HepG2 (cell line): Measurements from ENCODE around the gene PRSS53. TPM values are rescaled to one million over a fixed set of nuclear protein-coding genes. Genes with fewer than 3 reads are reported as not detected.

Source experiments
- ATAC-seq: fragments of 200-7000 bp; cut with Tn5 transposase; 3 replicates; pipeline ENCODE4 v1.9.1; 2020; ENCODE audit warnings: mild to moderate bottlenecking, moderate library complexity
- BruUV-seq: library from RNA; stranded (reverse); fragments of 400-500 nt; replicated peaks from 2 replicates; lab custom pipeline; 2021; lab: Mats Ljungman, UMichigan
- CTCF ChIA-PET: fragments of 300-600 bp; formaldehyde crosslinking; extraction: SDS; loops from one replicate; lab custom pipeline; 2021; ENCODE audit warnings: low total read pairs, inconsistent platforms, low intra/inter-chr PET ratio; lab: Yijun Ruan, JAX
- POLR2A ChIA-PET: fragments of 350-600 bp; sonication (Branson Sonifier 250); formaldehyde crosslinking; loops from one replicate; lab custom pipeline; 2020; ENCODE audit warnings: antibody characterized with exemption, inconsistent platforms; lab: Yijun Ruan, JAX
- DNase-seq: peaks from one replicate; pipeline ENCODE4 v3.0.0-alpha.2; 2015; ENCODE audit warnings: low spot score
- FAIRE-seq: peaks from 3 replicates; lab custom pipeline; 2011; peaks lifted over from hg19 to GRCh38; lab: Jason Lieb, UNC
- H2AFZ ChIP-seq: one replicate; pipeline ENCODE4 v1.6.1; 2011; ENCODE audit warnings: low read length, inconsistent platforms
- H3K27ac ChIP-seq: fragments of 300-600 bp; 3 replicates; pipeline ENCODE4 v1.8.0; 2011; ENCODE audit warnings: mixed run types, mild to moderate bottlenecking, mixed read lengths, low read length, inconsistent platforms; ENCODE audit not compliant: insufficient read depth; ENCODE audit errors: extremely low read length
- H3K27me3 ChIP-seq, 2 experiments: fragments of 200-600 bp in 1 of 2; 2 replicates in 1 of 2; 3 replicates in 1 of 2; pipeline versions ENCODE4 v1.6.0 to v1.8.0; 2011; ENCODE audit warnings: low read length in 2 of 2, mild to moderate bottlenecking in 2 of 2, moderate library complexity in 2 of 2, inconsistent platforms in 1 of 2; ENCODE audit not compliant: insufficient read depth in 2 of 2, control insufficient read depth in 1 of 2
- H3K36me3 ChIP-seq, 2 experiments: fragments of 200-600 bp in 1 of 2; replicated peaks in 1 of 2; 2 replicates in 1 of 2; 3 replicates in 1 of 2; pipeline versions ENCODE4 v1.5.1 to v1.8.0; 2011; ENCODE audit warnings: low read length in 2 of 2, inconsistent platforms in 1 of 2; ENCODE audit not compliant: insufficient read depth in 2 of 2, control insufficient read depth in 1 of 2
- H3K4me1 ChIP-seq: 2 replicates; pipeline ENCODE4 v1.5.1; 2012; ENCODE audit warnings: low read length, inconsistent platforms; ENCODE audit not compliant: insufficient read depth
- H3K4me2 ChIP-seq: 2 replicates; pipeline ENCODE4 v1.6.0; 2011; ENCODE audit warnings: low read depth, low read length, inconsistent platforms
- H3K4me3 ChIP-seq, 3 experiments: fragments of 200-600 bp in 1 of 3; sonication (generic), shearing (Covaris generic) in 1 of 3; replicated peaks in 1 of 3; 2 replicates each; pipeline ENCODE4 v1.5.1; 2011 to 2016; ENCODE audit warnings: low read length in 3 of 3, inconsistent platforms in 2 of 3, low read depth in 2 of 3, mild to moderate bottlenecking in 2 of 3, control low read depth in 1 of 3, mixed read lengths in 1 of 3; ENCODE audit not compliant: insufficient read depth in 1 of 3
- H3K79me2 ChIP-seq: one replicate; pipeline ENCODE4 v1.6.1; 2011; ENCODE audit warnings: low read length, inconsistent platforms; ENCODE audit not compliant: insufficient read depth
- H3K9ac ChIP-seq: 2 replicates; pipeline ENCODE4 v1.6.0; 2011; ENCODE audit warnings: mild to moderate bottlenecking, low read depth, low read length, inconsistent platforms; ENCODE audit not compliant: insufficient read depth
- H3K9me3 ChIP-seq: 2 replicates; pipeline ENCODE4 v1.5.1; 2012; ENCODE audit warnings: mild to moderate bottlenecking, low read length
- H4K20me1 ChIP-seq: 2 replicates; pipeline ENCODE4 v1.6.0; 2011; ENCODE audit warnings: inconsistent platforms, mild to moderate bottlenecking, low read length, moderate library complexity; ENCODE audit not compliant: insufficient read depth
- ARNT ChIP-seq: fragments of 450-650 bp; IDR thresholded peaks from 2 replicates; pipeline ENCODE4 v1.6.1; 2017
- ETV6 ChIP-seq: sonication (generic); formaldehyde crosslinking; conservative IDR thresholded peaks from 2 replicates; pipeline ENCODE4 v1.4.0; 2020; ENCODE audit warnings: missing genetic modification reagents
- HMG20A ChIP-seq: IDR thresholded peaks from 2 replicates; pipeline ENCODE4 v1.6.1; 2016; ENCODE audit warnings: borderline replicate concordance
- NR2F2 ChIP-seq: IDR thresholded peaks from 2 replicates; pipeline ENCODE4 v1.6.1; 2012; ENCODE audit warnings: low read depth, inconsistent platforms, borderline replicate concordance
- ZNF263 ChIP-seq: sonication (generic); formaldehyde crosslinking; IDR thresholded peaks from 2 replicates; pipeline ENCODE4 v1.4.0; 2020; ENCODE audit warnings: missing genetic modification reagents
- ZSCAN9 ChIP-seq: IDR thresholded peaks from 2 replicates; pipeline ENCODE4 v1.6.1; 2016; ENCODE audit warnings: borderline replicate concordance
- WGBS: methylation state at CpG from one replicate; pipeline ENCODE4 v1.1.6; 2017; ENCODE audit warnings: low lambda C conversion rate; 5-methylcytosine and 5-hydroxymethylcytosine counted together
- in situ Hi-C: cut with HindIII; loops from 2 replicates; pipeline ENCODE4 v1.10.0; 2017; ENCODE audit warnings: low pct_unique_long_range_greater_than_20kb; ENCODE audit not compliant: extremely low pct_ligation_motif_present
- intact Hi-C: fragments of 100-400 bp; cut with micrococcal nuclease; formaldehyde crosslinking; loops from one replicate; pipeline ENCODE4 v1.10.0; 2022; ENCODE audit not compliant: unreplicated experiment
- polyA plus RNA-seq, 8 experiments: library from polyadenylated mRNA; depleted of rRNA in 3 of 8; stranded (reverse) in 7 of 8; unstranded in 1 of 8; fragments of >200 nt; fragmentation: Illumina TruSeq in 4 of 8; extraction: Trizol in 4 of 8; gene quantifications; 2 replicates each; pipeline versions ENCODE4 v1.2.1 to v1.2.3, GENCODE V29; 2011 to 2016; ENCODE audit warnings: low read depth in 4 of 8, missing spikeins in 1 of 8, mixed read lengths in 1 of 8; ENCODE audit not compliant: insufficient read depth in 1 of 8
- total RNA-seq, 5 experiments: library from RNA; depleted of rRNA; stranded (reverse); fragments of >200 nt; fragmentation: Illumina TruSeq; extraction: Trizol; gene quantifications; 2 replicates each; pipeline ENCODE4 v1.2.3, GENCODE V29; 2016; ENCODE audit warnings: low read depth in 1 of 5
- TF ChIP-seq, protein P1 (sequence below): sonication (generic); formaldehyde crosslinking; IDR thresholded peaks from 2 replicates; pipeline ENCODE4 v1.4.0; 2020; ENCODE audit warnings: mild to moderate bottlenecking, missing genetic modification reagents

Gene PRSS53
- total and polyA plus RNA-seq, 2 of the 13 experiments (the other 11 are each of a cell fraction or from before 2014, with no cell fraction given): 2.2 to 7.4 TPM

DNA sequence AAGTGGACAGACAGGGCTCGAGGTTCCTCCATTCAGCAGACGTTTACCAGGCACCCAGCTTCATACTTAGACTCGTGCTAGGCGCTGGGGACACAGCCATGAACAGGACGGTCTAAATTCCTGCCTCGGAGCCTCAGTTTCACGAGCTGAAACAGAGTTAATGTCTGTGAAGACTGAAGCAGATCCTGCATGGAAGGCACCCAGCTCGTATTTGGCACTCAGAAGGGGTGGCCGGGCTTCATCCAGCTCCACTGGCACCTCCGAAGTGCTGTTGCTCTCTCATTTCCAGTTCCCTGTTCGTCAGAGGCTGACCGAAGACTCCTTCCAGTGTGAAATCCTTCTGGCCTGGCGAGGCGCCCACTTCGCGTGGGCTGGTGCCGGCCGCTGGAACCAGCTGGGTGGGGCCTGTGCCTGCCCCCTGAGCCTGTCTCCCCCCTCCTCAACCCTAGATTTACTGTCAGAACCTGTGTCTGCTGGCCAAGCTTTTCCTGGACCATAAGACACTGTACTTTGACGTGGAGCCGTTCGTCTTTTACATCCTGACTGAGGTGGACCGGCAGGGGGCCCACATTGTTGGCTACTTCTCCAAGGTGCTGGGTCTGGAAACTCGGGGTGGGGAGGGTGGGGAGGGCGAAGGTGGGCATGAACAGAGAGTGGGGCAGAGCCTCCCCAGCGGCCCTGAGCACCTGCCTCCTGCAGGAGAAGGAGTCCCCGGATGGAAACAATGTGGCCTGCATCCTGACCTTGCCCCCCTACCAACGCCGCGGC lies 41.0 kb upstream of the PRSS53 start:
- no peaks in the 10 kb centered on the region for H3K9me3 ChIP-seq
- CTCF ChIA-PET: no interaction called here
- H2AFZ ChIP-seq: no peak overlapping the region
- H3K9ac ChIP-seq: no peak overlapping the region
- H3K4me3 ChIP-seq: no peak overlapping the region
- DNase-seq: no peak
- in situ Hi-C loops: no loop called here
- TF ChIP-seq, protein P1, sequence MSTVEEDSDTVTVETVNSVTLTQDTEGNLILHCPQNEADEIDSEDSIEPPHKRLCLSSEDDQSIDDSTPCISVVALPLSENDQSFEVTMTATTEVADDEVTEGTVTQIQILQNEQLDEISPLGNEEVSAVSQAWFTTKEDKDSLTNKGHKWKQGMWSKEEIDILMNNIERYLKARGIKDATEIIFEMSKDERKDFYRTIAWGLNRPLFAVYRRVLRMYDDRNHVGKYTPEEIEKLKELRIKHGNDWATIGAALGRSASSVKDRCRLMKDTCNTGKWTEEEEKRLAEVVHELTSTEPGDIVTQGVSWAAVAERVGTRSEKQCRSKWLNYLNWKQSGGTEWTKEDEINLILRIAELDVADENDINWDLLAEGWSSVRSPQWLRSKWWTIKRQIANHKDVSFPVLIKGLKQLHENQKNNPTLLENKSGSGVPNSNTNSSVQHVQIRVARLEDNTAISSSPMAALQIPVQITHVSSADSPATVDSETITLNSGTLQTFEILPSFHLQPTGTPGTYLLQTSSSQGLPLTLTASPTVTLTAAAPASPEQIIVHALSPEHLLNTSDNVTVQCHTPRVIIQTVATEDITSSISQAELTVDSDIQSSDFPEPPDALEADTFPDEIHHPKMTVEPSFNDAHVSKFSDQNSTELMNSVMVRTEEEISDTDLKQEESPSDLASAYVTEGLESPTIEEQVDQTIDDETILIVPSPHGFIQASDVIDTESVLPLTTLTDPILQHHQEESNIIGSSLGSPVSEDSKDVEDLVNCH (CRISPR knock-in tag): no peak
- TF ChIP-seq ETV6 (CRISPR knock-in tag) (no peak), ZNF263 (CRISPR knock-in tag) (no peak), ARNT (no peak), NR2F2 (no peak), ZSCAN9 (CRISPR knock-in tag) (no peak), HMG20A (CRISPR knock-in tag) (no peak)
- 91% methylated on average over 26 of the region's 29 CpGs for WGBS
- no peaks in the 10 kb centered on the region for H4K20me1 ChIP-seq
- H3K36me3 ChIP-seq: peaks cover 17 to 18% of the 10 kb centered on the region in 2 experiments; a peak in 4 of 5 replicates
- intact Hi-C loops: no loop called here
- ATAC-seq: no peak
- no TSS peak for BruUV-seq
- no peak overlapping the region for H3K27ac ChIP-seq
- FAIRE-seq: no peak
- H3K4me2 ChIP-seq: no peak overlapping the region
- H3K27me3 ChIP-seq: no peaks in the 10 kb centered on the region
- H3K79me2 ChIP-seq: no peaks in the 10 kb centered on the region
- H3K4me1 ChIP-seq: peaks cover 12% of the 10 kb centered on the region
- POLR2A ChIA-PET: interaction anchor here (0.5 to 4.2 kb wide), 4 partner anchors 10 to 15 kb away, joined by 3 to 17 read pairs (median 4); partner anchors contain the start of gene KAT8
